ENCODE results near the gene GPR152. TPM values are rescaled to one million over a fixed set of nuclear protein-coding genes. Genes with fewer than 3 reads are reported as not detected.

GPR152 gene
- total and polyA plus RNA-seq, 4 donors, result not detected

DNA sequence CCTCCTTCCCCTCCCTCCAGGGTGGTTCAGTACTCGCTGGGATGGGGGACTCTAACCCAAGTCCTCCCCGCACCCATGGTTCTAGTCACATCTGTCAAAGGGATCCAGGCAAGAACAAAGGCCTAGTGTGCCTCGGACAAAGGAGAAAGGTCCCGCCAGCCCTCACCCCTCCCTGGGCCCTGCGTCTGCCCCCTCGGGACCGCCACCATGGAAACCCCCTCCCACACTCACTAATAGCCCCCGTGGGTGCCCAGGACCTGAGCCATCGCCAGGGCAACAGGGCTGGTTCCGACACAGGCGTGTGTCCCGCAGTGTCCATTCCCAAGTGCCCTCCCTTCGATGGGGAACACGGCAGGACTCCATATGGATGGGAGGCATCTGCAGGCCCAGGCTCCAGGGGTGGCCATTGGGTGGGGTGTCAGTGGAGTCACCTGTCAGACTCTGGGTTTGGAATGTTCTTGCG, 42.1 kb downstream of the GPR152 start:
- DNase-seq (ENCODE audit: low read depth in 4 of 6, low spot score in 6 of 6), result peak in 2 of 6 donors; percentile 18 to 51
- no peaks in the 10 kb centered on the region for H3K36me3 ChIP-seq (ENCODE audit: control insufficient read depth, insufficient read depth, low read length)
- no peaks in the 10 kb centered on the region for H3K9me3 ChIP-seq (ENCODE audit: control insufficient read depth, insufficient read depth, low read length)
- WGBS (ENCODE audit: insufficient coverage), result 27% methylated on average over 12 of the region's 15 CpGs
- H3K27me3 ChIP-seq (ENCODE audit: control insufficient read depth, insufficient read depth, low read length), result peaks cover 17% of the 10 kb centered on the region
- H3K27ac ChIP-seq (ENCODE audit: low read depth, low read length), result peak overlapping the region; percentile 33
- H3K4me3 ChIP-seq (ENCODE audit: low read depth, low read length), result no peak overlapping the region
- peaks cover 43% of the 10 kb centered on the region for H3K4me1 ChIP-seq (ENCODE audit: control insufficient read depth, insufficient read depth, low read length)

DNA sequence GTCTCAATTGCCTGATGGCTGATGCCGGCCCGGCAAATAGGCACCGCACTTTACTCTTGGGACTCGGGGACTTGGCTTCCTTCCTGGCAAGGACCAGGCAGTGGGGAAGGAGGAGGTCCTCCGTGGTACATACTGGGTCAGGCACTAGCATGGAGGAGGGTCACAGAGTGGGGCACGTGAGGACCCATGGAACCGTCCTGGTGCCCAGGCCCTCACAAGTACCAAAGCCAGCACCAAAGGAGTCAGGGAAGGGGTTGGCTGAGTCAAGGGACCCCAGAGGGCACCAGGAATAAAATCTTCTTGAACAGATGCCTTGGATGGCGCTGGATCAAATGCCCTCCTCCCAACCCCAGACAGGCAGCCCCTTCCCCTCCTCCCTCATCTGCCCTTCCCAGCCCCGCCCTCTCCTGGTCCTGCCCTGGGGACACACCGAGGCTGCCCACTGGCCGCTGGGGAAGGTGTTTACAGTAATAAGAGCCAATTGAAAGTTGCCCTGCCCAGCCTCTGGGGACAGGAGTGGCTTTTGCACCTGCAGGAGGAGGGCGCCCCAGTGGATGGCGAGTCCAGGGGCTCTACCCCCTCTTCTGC, 42.7 kb downstream of the GPR152 start:
- Histone ChIP-seq H3K9me3 (ENCODE audit: control insufficient read depth, insufficient read depth, low read length) (no peaks in the 10 kb centered on the region), H3K27me3 (ENCODE audit: control insufficient read depth, insufficient read depth, low read length) (peaks cover 12% of the 10 kb centered on the region), H3K27ac (ENCODE audit: low read depth, low read length) (no peak overlapping the region), H3K4me1 (ENCODE audit: control insufficient read depth, insufficient read depth, low read length) (peaks cover 37% of the 10 kb centered on the region), H3K4me3 (ENCODE audit: low read depth, low read length) (no peak overlapping the region), H3K36me3 (ENCODE audit: control insufficient read depth, insufficient read depth, low read length) (no peaks in the 10 kb centered on the region)
- no peak for DNase-seq (ENCODE audit: low read depth in 4 of 6, low spot score in 6 of 6)
- 42% methylated on average over 9 of the region's 13 CpGs for WGBS (ENCODE audit: insufficient coverage)

DNA sequence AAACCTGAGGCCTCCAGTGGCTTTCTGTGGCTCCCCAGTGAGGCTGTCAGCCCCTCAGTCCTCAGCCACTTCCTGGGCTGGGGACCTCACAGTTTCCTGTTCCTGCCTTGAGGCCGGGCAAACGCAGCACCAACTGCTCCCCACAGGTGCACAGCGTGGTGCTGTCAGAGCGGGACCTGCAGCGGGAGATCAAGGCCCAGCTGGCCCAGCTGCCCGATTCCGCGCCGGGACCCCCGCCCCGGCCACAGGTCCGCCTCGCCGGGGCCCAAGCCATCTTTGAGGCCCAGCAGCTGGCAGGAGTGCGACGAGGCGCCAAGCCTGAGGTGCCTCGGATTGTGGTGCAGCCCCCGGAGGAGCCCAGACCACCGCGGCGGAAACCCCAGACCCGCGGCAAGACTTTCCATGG, 43.3 kb downstream of the GPR152 start:
- no peak overlapping the region for H3K27ac ChIP-seq (ENCODE audit: low read depth, low read length)
- DNase-seq (ENCODE audit: low read depth in 4 of 6, low spot score in 6 of 6), result no peak
- H3K9me3 ChIP-seq (ENCODE audit: control insufficient read depth, insufficient read depth, low read length), result no peaks in the 10 kb centered on the region
- H3K4me3 ChIP-seq (ENCODE audit: low read depth, low read length), result no peak overlapping the region
- peaks cover 37% of the 10 kb centered on the region for H3K4me1 ChIP-seq (ENCODE audit: control insufficient read depth, insufficient read depth, low read length)
- peaks cover 9% of the 10 kb centered on the region for H3K27me3 ChIP-seq (ENCODE audit: control insufficient read depth, insufficient read depth, low read length)
- WGBS (ENCODE audit: insufficient coverage), result 79% methylated on average over 24 of the region's 24 CpGs
- H3K36me3 ChIP-seq (ENCODE audit: control insufficient read depth, insufficient read depth, low read length), result no peaks in the 10 kb centered on the region

DNA sequence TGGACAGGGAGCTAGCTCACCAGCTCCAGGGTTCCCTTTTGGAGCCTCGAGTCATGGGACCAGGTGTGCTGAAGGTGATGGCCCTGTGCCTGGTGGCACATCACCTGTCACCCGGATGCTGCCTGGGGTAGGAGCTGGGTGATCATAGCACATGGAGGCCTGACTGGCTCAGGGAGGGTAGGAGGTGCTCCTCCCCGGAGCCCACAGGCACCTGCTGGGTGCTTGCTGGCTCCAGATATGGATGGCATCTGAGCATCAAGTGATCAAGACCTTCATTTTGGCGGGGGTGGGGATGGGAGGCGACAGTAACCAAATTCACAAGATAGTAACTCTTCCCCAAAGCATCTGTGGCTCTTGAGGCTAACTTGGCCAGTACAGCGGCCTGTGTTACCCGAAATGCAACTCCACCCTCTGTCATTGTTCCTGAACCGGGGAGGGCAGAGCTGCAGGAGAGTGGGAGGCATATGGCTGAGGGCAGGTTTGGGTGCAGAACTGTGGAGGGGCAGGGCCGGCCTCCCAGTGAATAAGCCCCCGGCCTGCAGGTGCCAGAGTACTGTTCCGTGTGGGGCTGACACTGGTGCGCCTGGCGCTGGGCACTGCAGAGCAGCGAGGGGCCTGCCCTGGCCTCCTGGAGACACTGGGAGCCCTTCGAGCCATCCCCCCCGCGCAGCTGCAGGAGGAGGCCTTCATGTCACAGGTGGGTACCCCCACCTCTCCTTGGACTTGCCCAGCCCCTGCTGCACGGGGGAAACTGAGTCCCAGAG, 43.9 kb downstream of the GPR152 start:
- no peak overlapping the region for H3K27ac ChIP-seq (ENCODE audit: low read depth, low read length)
- no peak overlapping the region for H3K4me3 ChIP-seq (ENCODE audit: low read depth, low read length)
- no peaks in the 10 kb centered on the region for H3K9me3 ChIP-seq (ENCODE audit: control insufficient read depth, insufficient read depth, low read length)
- H3K4me1 ChIP-seq (ENCODE audit: control insufficient read depth, insufficient read depth, low read length), result peaks cover 43% of the 10 kb centered on the region
- peaks cover 9% of the 10 kb centered on the region for H3K27me3 ChIP-seq (ENCODE audit: control insufficient read depth, insufficient read depth, low read length)
- WGBS (ENCODE audit: insufficient coverage), result 88% methylated on average over 17 of the region's 18 CpGs
- no peak for DNase-seq (ENCODE audit: low read depth in 4 of 6, low spot score in 6 of 6)
- H3K36me3 ChIP-seq (ENCODE audit: control insufficient read depth, insufficient read depth, low read length), result no peaks in the 10 kb centered on the region

DNA sequence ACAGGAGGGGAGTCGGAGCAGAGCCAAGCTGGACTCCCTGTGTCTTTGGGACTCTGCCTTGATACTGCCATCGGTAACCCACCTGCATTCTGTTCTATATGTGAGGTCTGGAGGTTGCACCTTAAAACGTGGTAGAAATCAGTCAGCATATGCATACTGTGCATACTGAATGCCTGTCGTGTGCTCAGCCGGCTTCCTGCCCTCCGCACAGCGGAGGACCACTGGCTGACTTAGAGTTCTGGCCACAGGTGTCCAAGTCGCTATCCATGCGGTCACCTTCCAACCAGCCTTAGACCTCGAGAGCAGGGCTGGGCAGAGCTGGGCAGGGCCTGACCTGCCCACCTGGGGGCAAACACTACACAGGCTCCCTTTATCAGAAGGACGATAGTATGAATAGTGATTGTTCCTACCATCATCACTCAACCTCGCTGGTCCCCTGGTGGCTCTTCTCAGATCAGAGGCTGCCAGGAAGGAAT, 44.8 kb downstream of the GPR152 start:
- Histone ChIP-seq H3K4me3 (ENCODE audit: low read depth, low read length) (no peak overlapping the region), H3K36me3 (ENCODE audit: control insufficient read depth, insufficient read depth, low read length) (no peaks in the 10 kb centered on the region), H3K9me3 (ENCODE audit: control insufficient read depth, insufficient read depth, low read length) (no peaks in the 10 kb centered on the region), H3K27me3 (ENCODE audit: control insufficient read depth, insufficient read depth, low read length) (peaks cover 5% of the 10 kb centered on the region), H3K27ac (ENCODE audit: low read depth, low read length) (no peak overlapping the region), H3K4me1 (ENCODE audit: control insufficient read depth, insufficient read depth, low read length) (peaks cover 41% of the 10 kb centered on the region)
- 72% methylated on average over 9 of the region's 12 CpGs for WGBS (ENCODE audit: insufficient coverage)
- DNase-seq (ENCODE audit: low read depth in 4 of 6, low spot score in 6 of 6), result no peak

DNA sequence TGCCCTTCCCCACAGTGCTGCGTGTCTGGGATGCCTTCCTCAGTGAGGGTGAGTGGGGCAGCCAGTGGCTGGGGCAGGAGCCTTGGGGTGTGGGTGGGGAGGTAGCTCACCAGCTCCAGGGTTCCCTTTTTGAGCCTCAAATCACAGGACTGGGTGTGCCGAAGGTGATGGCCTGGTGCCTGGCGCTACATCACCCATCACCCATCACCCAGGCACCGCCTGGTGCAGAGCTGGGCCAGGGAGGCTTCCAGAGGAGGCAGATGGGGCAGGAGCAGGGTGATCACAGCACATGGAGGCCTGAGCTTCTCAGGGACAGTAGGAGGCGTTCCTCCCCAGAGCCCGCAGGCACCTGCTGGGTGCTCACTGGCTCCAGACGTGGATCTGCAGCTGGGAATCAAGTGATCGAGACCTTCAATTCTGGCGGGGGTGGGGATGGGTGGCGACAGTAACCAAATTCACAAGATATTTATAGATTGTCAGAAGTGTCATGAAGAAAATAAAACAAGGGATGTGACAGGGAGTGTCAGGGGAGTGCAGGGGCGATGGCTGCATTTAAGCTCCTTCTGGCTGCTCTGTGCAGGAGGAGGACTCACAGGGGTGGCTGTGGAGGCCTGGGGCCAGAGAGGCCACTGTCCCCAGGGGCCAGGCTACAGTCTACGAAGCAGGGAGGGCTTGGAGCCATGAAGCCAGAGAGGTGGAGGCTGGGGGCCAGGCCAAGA, 45.4 kb downstream of the GPR152 start:
- WGBS (ENCODE audit: insufficient coverage), result 55% methylated on average over 8 of the region's 12 CpGs
- no peaks in the 10 kb centered on the region for H3K36me3 ChIP-seq (ENCODE audit: control insufficient read depth, insufficient read depth, low read length)
- H3K27me3 ChIP-seq (ENCODE audit: control insufficient read depth, insufficient read depth, low read length), result peaks cover 2% of the 10 kb centered on the region
- no peaks in the 10 kb centered on the region for H3K9me3 ChIP-seq (ENCODE audit: control insufficient read depth, insufficient read depth, low read length)
- peaks cover 46% of the 10 kb centered on the region for H3K4me1 ChIP-seq (ENCODE audit: control insufficient read depth, insufficient read depth, low read length)
- H3K27ac ChIP-seq (ENCODE audit: low read depth, low read length), result no peak overlapping the region
- H3K4me3 ChIP-seq (ENCODE audit: low read depth, low read length), result no peak overlapping the region
- no peak for DNase-seq (ENCODE audit: low read depth in 4 of 6, low spot score in 6 of 6)

DNA sequence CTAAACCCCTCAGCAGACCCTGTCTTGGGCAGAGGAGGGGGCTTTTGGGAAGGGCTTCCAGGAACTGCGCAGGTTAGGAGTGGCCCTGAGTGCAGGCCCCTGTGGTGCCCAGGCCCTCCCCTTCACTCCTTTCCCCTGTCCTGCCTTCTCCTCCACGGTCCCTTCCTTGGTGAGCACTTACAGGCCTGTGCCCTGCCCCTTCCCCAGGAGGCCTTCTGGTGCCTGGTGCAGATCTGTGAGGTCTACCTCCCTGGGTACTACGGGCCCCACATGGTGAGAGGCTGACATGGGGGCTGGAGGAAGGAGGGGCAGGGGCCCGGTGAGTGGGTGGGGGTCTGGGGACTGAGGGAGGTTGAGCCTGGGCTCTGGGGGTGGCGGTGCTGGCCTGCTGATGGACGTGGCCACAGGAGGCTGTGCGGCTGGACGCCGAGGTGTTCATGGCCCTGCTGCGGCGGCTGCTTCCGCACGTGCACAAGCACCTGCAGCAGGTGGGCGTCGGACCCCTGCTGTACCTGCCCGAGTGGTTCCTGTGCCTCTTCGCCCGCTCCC, 46.0 kb downstream of the GPR152 start:
- Histone ChIP-seq H3K27me3 (ENCODE audit: control insufficient read depth, insufficient read depth, low read length) (no peaks in the 10 kb centered on the region), H3K27ac (ENCODE audit: low read depth, low read length) (no peak overlapping the region), H3K9me3 (ENCODE audit: control insufficient read depth, insufficient read depth, low read length) (no peaks in the 10 kb centered on the region), H3K4me3 (ENCODE audit: low read depth, low read length) (no peak overlapping the region), H3K36me3 (ENCODE audit: control insufficient read depth, insufficient read depth, low read length) (no peaks in the 10 kb centered on the region), H3K4me1 (ENCODE audit: control insufficient read depth, insufficient read depth, low read length) (peaks cover 48% of the 10 kb centered on the region)
- DNase-seq (ENCODE audit: low read depth in 4 of 6, low spot score in 6 of 6), result no peak
- WGBS (ENCODE audit: insufficient coverage), result 86% methylated on average over 17 of the region's 18 CpGs

DNA sequence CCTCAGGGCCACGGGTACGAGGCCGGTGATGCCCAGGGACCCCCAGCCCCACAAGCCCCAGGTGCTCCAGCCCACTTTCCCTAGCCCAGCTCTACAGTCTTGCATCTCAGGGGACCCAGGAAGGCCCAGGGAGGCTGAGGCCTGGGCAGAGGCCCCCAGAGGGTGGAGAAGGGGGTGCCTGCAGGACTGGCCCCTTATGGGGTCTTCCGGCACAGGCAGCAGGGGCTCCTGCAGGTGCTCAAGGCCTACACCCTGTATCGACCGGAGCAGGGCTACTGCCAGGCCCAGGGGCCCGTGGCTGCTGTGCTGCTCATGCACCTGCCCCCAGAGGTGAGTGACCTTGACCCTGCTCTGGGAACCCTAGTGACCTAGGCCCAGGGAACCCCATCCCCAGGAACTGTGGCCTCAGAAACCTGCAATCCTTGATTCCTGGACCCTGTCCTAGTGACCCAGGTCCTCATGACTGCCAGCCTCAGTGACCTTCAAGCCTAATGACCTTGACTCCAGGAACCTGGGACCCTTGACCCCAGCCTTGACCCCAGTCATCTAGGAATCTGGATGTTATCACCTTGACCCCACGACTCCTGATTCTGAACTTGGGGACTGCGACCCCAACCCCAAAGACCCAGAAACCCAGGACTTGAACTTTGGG, 46.7 kb downstream of the GPR152 start:
- no peaks in the 10 kb centered on the region for H3K9me3 ChIP-seq (ENCODE audit: control insufficient read depth, insufficient read depth, low read length)
- peaks cover 49% of the 10 kb centered on the region for H3K4me1 ChIP-seq (ENCODE audit: control insufficient read depth, insufficient read depth, low read length)
- H3K36me3 ChIP-seq (ENCODE audit: control insufficient read depth, insufficient read depth, low read length), result peaks cover 3% of the 10 kb centered on the region
- no peak overlapping the region for H3K4me3 ChIP-seq (ENCODE audit: low read depth, low read length)
- 88% methylated on average over 9 of the region's 9 CpGs for WGBS (ENCODE audit: insufficient coverage)
- H3K27me3 ChIP-seq (ENCODE audit: control insufficient read depth, insufficient read depth, low read length), result no peaks in the 10 kb centered on the region
- DNase-seq (ENCODE audit: low read depth in 4 of 6, low spot score in 6 of 6), result no peak
- no peak overlapping the region for H3K27ac ChIP-seq (ENCODE audit: low read depth, low read length)

DNA sequence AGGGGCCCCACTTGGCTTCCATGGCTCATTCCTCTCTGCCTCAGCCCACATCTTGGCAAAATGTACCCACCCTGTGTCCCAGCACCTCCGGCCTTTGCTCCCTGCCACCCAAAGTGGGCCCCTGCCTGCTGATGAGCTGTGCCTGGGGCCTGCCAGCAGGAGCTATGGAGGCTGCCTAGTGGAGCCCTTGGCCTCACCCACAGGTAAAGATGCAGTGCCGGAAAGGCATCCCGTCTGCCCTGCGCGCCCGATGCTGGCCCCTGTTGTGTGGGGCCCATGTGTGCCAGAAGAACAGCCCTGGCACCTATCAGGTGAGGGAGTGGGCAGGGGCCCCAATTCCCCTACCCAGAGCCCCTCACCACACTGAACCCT, 47.3 kb downstream of the GPR152 start:
- Histone ChIP-seq H3K9me3 (ENCODE audit: control insufficient read depth, insufficient read depth, low read length) (no peaks in the 10 kb centered on the region), H3K27ac (ENCODE audit: low read depth, low read length) (no peak overlapping the region), H3K36me3 (ENCODE audit: control insufficient read depth, insufficient read depth, low read length) (peaks cover 7% of the 10 kb centered on the region), H3K4me3 (ENCODE audit: low read depth, low read length) (no peak overlapping the region), H3K27me3 (ENCODE audit: control insufficient read depth, insufficient read depth, low read length) (no peaks in the 10 kb centered on the region), H3K4me1 (ENCODE audit: control insufficient read depth, insufficient read depth, low read length) (peaks cover 49% of the 10 kb centered on the region)
- 87% methylated on average over 6 of the region's 6 CpGs for WGBS (ENCODE audit: insufficient coverage)
- no peak for DNase-seq (ENCODE audit: low read depth in 4 of 6, low spot score in 6 of 6)

Data from spinal cord (tissue), 10 donors.